ENCODE data around the gene TMEM43.

TMEM43 gene

DNA sequence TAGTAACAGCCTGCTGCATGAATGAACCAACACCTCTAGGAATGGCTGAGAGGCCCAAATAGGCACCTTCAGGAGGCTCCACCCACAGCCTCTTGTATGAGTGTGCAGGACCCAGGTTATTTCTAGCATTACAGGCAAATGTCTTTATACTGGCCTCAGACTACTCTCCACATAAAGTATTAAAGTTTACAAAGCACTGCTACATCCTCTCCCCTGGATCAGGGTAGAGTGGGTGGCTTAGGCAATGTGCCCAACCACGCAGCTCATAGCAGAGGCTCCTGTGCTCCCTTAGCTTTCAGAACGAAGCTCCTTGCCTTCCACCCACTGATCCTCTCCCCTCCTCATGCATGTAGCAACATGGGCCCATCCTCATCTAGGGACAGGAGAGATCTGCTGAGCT, 16.3 kb downstream of the TMEM43 start:
- ChIA-PET POLR2A (no interaction called here), CTCF (no interaction called here)
- Histone ChIP-seq H3K9me3 (ENCODE audit: control insufficient read depth, insufficient read depth, low read depth, low read length) (no peaks in the 10 kb centered on the region), H3K27ac (ENCODE audit: extremely low read depth, low read depth, low read length) (no peak overlapping the region), H3K4me1 (ENCODE audit: control insufficient read depth, insufficient read depth, low read length) (peaks cover 11% of the 10 kb centered on the region), H3K4me3 (ENCODE audit: low read depth, low read length) (no peak overlapping the region), H3K36me3 (ENCODE audit: control insufficient read depth in 2 of 2, insufficient read depth in 1 of 2, low read length in 2 of 2) (peaks cover 0 to 77% of the 10 kb centered on the region in 2 experiments; a peak in 1 of 3 replicates)
- TF ChIP-seq, protein P1, sequence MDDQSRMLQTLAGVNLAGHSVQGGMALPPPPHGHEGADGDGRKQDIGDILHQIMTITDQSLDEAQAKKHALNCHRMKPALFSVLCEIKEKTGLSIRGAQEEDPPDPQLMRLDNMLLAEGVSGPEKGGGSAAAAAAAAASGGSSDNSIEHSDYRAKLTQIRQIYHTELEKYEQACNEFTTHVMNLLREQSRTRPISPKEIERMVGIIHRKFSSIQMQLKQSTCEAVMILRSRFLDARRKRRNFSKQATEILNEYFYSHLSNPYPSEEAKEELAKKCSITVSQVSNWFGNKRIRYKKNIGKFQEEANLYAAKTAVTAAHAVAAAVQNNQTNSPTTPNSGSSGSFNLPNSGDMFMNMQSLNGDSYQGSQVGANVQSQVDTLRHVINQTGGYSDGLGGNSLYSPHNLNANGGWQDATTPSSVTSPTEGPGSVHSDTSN (CRISPR knock-in tag; IDR thresholded peaks at IDR 0.05) = no peak
- TF ChIP-seq, protein P2, sequence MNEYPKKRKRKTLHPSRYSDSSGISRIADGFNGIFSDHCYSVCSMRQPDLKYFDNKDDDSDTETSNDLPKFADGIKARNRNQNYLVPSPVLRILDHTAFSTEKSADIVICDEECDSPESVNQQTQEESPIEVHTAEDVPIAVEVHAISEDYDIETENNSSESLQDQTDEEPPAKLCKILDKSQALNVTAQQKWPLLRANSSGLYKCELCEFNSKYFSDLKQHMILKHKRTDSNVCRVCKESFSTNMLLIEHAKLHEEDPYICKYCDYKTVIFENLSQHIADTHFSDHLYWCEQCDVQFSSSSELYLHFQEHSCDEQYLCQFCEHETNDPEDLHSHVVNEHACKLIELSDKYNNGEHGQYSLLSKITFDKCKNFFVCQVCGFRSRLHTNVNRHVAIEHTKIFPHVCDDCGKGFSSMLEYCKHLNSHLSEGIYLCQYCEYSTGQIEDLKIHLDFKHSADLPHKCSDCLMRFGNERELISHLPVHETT (tag by site-specific recombination; IDR thresholded peaks at IDR 0.05) = no peak
- no peak for TF ChIP-seq ZBTB20 (tag by site-specific recombination; IDR thresholded peaks at IDR 0.05)
- TF ChIP-seq ZFHX2 (tag by site-specific recombination; conservative IDR thresholded peaks at IDR 0.05) = peak; percentile 78
- TF ChIP-seq ZNF747 (tag by site-specific recombination; IDR thresholded peaks at IDR 0.05) = no peak
- TF ChIP-seq ZFP37 (tag by site-specific recombination; IDR thresholded peaks at IDR 0.05) = no peak
- TF ChIP-seq, protein P3, sequence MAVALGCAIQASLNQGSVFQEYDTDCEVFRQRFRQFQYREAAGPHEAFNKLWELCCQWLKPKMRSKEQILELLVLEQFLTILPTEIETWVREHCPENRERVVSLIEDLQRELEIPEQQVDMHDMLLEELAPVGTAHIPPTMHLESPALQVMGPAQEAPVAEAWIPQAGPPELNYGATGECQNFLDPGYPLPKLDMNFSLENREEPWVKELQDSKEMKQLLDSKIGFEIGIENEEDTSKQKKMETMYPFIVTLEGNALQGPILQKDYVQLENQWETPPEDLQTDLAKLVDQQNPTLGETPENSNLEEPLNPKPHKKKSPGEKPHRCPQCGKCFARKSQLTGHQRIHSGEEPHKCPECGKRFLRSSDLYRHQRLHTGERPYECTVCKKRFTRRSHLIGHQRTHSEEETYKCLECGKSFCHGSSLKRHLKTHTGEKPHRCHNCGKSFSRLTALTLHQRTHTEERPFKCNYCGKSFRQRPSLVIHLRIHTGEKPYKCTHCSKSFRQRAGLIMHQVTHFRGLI (tag by site-specific recombination; IDR thresholded peaks at IDR 0.05) = peak; percentile 47; the same call in 1 of the 2 replicates
- no peak for TF ChIP-seq ZNF433 (tag by site-specific recombination; IDR thresholded peaks at IDR 0.05; ENCODE audit: low read depth)

DNA sequence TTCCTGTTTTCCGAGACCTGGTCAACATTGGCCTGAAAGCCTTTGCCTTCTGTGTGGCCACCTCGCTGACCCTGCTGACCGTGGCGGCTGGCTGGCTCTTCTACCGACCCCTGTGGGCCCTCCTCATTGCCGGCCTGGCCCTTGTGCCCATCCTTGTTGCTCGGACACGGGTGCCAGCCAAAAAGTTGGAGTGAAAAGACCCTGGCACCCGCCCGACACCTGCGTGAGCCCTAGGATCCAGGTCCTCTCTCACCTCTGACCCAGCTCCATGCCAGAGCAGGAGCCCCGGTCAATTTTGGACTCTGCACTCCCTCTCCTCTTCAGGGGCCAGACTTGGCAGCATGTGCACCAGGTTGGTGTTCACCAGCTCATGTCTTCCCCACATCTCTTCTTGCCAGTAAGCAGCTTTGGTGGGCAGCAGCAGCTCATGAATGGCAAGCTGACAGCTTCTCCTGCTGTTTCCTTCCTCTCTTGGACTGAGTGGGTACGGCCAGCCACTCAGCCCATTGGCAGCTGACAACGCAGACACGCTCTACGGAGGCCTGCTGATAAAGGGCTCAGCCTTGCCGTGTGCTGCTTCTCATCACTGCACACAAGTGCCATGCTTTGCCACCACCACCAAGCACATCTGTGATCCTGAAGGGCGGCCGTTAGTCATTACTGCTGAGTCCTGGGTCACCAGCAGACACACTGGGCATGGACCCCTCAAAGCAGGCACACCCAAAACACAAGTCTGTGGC, 16.9 kb downstream of the TMEM43 start:
- ChIA-PET POLR2A (interaction anchor here (0.6 kb wide), 1 partner anchor 37 kb away, joined by 3 read pairs; the partner anchor contains the start of genes LSM3 and XPC), CTCF (no interaction called here)
- no peaks in the 10 kb centered on the region for H3K9me3 ChIP-seq (ENCODE audit: control insufficient read depth, insufficient read depth, low read depth, low read length)
- no peak for TF ChIP-seq ZFHX2 (tag by site-specific recombination; conservative IDR thresholded peaks at IDR 0.05)
- H3K4me3 ChIP-seq (ENCODE audit: low read depth, low read length) = no peak overlapping the region
- peaks cover 0 to 77% of the 10 kb centered on the region in 2 experiments; a peak in 1 of 3 replicates for H3K36me3 ChIP-seq (ENCODE audit: control insufficient read depth in 2 of 2, insufficient read depth in 1 of 2, low read length in 2 of 2)
- H3K27ac ChIP-seq (ENCODE audit: extremely low read depth, low read depth, low read length) = no peak overlapping the region
- H3K4me1 ChIP-seq (ENCODE audit: control insufficient read depth, insufficient read depth, low read length) = peaks cover 11% of the 10 kb centered on the region

DNA sequence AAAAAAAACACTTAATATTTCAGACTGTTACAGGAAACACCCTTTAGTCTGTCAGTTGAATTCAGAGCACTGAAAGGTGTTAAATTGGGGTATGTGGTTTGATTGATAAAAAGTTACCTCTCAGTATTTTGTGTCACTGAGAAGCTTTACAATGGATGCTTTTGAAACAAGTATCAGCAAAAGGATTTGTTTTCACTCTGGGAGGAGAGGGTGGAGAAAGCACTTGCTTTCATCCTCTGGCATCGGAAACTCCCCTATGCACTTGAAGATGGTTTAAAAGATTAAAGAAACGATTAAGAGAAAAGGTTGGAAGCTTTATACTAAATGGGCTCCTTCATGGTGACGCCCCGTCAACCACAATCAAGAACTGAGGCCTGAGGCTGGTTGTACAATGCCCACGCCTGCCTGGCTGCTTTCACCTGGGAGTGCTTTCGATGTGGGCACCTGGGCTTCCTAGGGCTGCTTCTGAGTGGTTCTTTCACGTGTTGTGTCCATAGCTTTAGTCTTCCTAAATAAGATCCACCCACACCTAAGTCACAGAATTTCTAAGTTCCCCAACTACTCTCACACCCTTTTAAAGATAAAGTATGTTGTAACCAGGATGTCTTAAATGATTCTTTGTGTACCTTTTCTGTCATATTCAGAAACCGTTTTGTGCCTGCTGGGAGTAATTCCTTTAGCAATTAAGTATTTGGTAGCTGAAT, 17.9 kb downstream of the TMEM43 start:
- no peak overlapping the region for H3K27ac ChIP-seq (ENCODE audit: extremely low read depth, low read depth, low read length)
- TF ChIP-seq ZNF112 (tag by site-specific recombination; IDR thresholded peaks at IDR 0.05) (no peak), PRDM1 (tag by site-specific recombination; IDR thresholded peaks at IDR 0.05) (peak; percentile 92), ZNF529 (tag by site-specific recombination; IDR thresholded peaks at IDR 0.05; ENCODE audit: insufficient replicate concordance) (no peak), ZNF335 (tag by site-specific recombination; conservative IDR thresholded peaks at IDR 0.05) (no peak), WT1 (tag by site-specific recombination; IDR thresholded peaks at IDR 0.05) (peak; percentile 70)
- no peaks in the 10 kb centered on the region for H3K9me3 ChIP-seq (ENCODE audit: control insufficient read depth, insufficient read depth, low read depth, low read length)
- H3K4me3 ChIP-seq (ENCODE audit: low read depth, low read length) = no peak overlapping the region
- H3K36me3 ChIP-seq (ENCODE audit: control insufficient read depth in 2 of 2, insufficient read depth in 1 of 2, low read length in 2 of 2) = peaks cover 0 to 78% of the 10 kb centered on the region in 2 experiments; a peak in 1 of 3 replicates
- POLR2A ChIA-PET = no interaction called here
- CTCF ChIA-PET = interaction anchor here (0.6 to 0.7 kb wide), 3 partner anchors 7 to 492 kb away, joined by 3 to 4 read pairs (median 3); no protein-coding TSS in a partner anchor
- H3K4me1 ChIP-seq (ENCODE audit: control insufficient read depth, insufficient read depth, low read length) = peaks cover 11% of the 10 kb centered on the region
